HG03439 (cell line): ENCODE data around the gene PRDM15.

ENCODE experiments used
- ATAC-seq: cut with Tn5 transposase; IDR thresholded peaks from one replicate; pipeline ENCODE4 v1.9.1; 2021; ENCODE audit warnings: mild to moderate bottlenecking, moderate library complexity; ENCODE audit not compliant: unreplicated experiment

PRDM15 gene

DNA sequence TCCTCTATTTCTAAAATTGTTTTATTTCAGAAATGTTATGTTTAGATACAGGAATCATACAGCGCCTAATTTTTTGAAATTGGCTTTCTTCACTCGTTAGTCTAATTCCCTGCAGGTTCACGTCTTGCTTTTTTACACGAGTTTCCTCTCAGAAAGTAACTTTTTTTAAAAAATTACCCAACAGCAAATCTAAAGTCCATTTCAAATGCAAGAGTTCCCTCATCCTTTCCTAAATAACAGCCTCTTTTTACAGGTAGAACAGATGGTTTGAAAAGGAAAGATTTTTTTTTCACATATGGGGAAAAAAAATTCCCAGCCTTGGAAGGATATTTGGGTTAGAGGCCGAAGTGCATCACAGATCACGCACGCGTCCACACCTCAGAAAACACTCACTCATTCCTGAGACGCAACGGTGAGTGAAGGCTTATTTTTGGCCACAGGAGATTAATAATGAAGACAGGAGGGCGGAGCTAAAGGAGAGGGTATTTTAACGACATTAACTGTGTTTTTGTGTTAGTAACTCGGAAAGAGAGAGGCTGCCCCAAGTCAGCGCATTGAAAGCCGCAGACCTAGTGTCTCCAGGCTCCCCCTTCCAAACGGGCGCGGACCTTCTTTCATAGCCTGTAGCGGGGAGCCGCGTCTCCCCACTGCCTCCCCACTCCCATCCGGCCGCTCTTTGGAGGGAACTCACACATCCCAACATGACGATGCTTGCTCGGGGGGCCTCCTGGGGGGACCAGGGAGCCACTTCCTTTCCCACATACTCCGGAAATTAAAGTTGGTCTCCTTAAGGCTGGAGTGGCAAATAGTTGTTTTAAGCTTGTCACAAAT lies 111.3 kb downstream of the PRDM15 start:
- ATAC-seq = no peak

DNA sequence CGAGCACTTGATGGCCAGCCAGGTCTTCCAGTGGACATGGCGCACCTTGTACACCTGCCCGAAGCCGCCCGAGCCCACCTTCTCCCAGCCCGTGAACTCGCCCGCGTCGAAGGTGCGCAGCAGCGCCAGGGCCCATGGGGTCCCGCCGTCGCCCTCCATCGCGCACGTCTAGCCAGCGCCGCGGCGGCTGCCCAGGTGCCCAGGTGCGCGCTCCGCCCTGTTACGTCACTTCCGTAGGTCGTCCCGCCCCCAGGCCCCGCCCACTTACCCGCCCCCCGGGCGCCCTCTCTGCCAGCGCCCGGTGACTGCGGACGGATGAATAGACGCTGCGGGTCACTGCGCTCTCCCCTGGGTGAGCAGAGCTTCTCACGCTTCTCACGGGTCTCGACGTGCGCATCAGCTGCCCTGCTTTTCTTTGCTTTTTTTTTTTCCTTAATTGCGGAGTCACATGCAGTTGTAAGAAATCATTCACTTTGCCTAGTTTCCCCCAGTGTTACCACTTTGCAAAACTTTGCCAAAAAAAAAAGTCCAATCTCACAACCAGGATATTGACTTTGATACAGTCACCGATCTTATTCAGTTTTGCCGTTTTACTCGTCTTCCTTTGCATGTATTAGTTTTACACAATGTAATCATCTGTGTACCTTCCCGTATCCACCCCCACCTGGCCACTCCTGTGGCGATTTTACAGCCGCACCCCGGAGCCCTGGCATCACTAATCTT lies 112.1 kb downstream of the PRDM15 start, which contains the start of gene RIPK4:
Gene RIPK4 (minus strand): TSS at position 170 of the 723 bp plus-strand sequence. CDS start 11 bp downstream, at position 159.
- ATAC-seq = no peak

- no peak for ATAC-seq
Measured at GRCh38 chr21:41765973-41766882, 112.9 kb downstream of the PRDM15 start.

- no peak for ATAC-seq
Measured at GRCh38 chr21:41765420-41765821, 113.7 kb downstream of the PRDM15 start.

DNA sequence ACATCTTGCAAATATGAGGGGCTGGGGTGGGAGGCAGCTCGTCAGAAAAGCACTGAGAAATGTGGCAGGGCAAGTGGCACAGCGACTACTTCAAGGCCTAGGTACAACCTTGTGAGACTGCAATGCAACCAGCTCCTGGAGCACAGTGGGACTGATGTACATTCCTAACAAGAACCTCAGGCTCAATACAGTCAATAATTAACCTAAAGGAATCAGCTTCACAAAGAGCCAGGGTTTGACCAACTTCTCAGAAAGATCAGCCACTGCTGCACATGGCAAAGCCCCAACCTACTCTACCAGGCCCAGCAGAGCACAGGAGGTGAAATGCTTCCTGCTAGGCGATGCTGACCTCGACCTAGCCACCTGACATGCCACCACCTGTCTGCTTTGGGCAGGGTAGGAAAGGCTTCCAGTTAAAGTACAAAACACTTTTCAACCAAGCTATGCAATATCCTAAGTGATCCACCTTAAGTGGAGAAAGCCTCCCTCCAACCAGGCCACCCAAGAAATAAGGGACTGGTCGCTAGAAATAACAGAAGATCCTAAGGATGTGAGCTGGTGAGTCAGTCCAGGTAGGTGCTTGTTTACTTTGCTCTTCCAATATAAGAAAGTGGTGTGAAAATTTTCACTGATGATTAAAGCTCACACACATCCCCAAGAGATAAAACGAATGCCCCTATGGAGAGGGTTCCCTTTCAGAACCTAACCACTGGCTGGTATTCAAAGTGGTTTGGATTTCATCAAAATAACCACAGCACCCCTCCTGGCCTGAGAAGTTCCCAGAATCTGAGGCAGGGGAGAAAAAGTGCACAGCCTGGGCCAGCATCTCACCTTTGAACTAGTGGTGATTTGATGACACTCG lies 114.4 kb downstream of the PRDM15 start:
- no peak for ATAC-seq

- ATAC-seq = no peak
Measured at GRCh38 chr21:41763996-41764395, 115.1 kb downstream of the PRDM15 start.

DNA sequence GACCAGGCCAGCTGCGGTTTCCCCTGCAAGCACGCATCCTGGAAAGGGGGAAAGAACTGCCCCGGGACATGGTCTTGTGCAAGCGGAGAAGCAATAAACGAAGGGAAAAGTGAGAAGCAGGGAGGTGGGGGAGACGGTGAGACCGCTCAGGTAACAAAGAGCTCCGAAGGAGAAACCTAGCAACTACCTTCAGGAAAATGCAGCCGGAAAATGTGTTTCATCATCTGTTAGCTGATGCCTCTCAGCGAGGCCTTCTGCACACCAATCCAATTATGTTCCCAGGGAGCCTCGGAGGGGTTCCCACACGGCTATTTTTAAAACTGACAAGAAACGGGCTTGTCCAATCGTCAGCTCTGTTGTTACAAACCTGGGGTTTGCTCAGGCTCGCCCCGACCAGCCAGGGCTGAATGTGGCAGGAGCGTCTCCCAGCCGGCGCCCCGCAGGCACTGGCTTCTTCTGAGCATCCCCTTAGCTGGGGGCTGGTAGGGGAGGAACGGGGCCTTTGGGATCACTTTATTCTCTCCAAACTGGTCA lies 115.7 kb downstream of the PRDM15 start:
- no peak for ATAC-seq

- ATAC-seq = no peak
Measured at GRCh38 chr21:41762753-41763152, 116.4 kb downstream of the PRDM15 start.

DNA sequence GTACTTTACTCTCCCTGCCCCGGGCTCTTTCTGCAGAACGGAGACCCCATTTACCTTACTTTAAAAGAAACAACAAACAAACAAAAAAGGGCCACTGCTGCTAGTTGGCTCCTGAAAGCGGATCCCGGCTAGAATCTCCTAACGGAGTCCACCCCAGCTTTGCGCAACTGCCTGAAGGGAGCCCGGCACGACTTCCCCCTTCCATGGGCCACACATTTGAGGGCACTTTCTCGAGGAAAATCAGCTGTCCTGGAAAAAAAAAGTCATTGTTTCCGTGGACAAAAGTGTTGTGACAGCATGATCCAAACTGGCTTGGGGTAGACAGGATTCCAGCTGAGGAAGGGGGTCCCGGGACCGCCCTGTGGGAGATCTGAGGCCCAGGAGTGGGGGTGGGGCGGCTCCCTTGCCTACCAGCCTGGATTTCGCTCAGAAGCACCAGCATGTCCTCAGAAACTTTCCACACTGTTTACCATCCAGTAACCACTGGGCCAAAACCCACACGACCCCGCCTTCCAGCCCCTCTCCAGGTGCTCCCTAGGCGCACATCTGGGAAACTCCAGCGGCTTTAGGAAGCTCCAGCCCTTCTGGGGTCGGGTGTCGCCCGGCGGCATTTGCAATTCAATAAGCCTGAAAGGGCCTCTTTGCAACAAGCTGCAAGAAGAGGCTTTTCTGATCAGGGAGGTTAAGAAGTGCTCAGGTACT lies 117.1 kb downstream of the PRDM15 start:
- ATAC-seq = no peak

DNA sequence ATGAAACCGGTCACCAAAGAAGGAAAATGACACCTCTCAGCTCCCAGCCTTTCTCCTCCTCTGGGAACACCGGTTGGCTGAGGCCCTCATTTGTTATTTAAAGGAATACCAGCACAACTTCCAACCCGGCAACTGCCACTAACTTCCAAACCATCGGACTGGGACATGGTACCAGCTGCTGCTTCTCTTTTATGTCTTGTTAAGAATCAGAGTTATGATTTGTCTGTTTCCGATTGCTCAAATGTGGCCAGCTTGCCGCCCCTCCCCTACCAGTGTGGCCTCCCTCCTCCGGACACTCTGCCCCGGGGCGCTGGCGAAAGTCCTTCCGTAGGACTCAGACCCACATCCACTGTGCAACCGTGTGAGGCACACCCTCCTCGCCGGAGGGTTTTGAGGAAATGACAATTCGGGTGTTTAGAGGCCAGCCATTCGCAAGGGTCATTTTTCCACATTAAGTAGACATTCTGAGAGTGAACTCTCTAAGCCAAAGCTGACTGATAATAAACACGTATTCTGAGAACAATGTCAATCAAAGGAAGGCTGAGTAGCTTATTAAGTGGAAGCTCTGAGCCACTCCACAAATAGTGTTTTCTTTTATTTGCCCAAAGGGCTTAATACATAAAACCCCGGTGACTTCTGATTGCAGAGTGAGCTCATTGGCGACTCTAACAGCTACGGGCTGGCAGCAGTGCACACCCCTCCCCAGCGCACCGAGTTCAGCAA lies 117.8 kb downstream of the PRDM15 start:
- ATAC-seq = no peak

DNA sequence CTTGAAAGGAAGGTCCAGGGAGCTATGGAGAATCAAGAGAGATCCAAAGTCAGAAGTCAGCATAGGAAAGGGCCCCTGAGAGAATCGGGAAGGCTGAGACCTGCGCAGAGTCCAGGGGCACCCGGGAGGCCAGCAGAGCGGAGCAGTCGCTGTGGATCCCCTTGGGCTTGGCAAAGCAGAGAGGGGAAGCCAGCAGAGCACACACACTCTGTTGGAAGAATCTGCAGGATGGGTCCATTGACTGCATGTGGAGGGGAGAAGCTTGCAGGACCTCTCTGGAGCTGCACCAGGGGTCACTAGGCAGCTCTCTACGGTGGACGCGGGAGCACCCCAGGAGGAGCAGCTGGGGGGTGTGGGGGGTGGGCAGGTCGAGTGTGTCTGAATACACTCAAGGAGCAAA lies 118.7 kb downstream of the PRDM15 start:
- ATAC-seq = no peak

DNA sequence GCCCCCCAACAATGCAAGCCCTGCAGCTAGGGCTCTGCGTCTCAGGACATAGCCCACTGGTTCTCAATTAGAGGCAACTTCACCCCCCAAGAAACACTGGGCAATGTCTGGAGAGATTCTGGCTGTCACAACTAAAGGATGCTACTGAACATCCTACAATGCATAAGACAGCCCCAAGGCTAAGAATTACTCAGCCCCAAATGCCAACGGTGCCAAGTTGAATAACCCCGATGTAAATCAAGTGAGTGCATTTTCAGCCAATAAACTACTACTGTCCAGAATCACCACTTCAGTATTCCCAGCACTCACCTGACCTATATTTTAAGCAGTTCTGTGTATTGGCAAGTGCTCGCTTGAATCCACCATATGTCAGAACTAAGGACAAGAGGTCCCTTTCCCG lies 119.2 kb downstream of the PRDM15 start:
- ATAC-seq = no peak

GRCh38 chr21:41759214-41759840 lies 119.8 kb downstream of the PRDM15 start:
- no peak for ATAC-seq

- ATAC-seq = no peak
Measured at GRCh38 chr21:41758550-41758949, 120.6 kb downstream of the PRDM15 start.

- ATAC-seq = no peak
Measured at GRCh38 chr21:41755934-41756773, 123.0 kb downstream of the PRDM15 start.

GRCh38 chr21:41755258-41755933 lies 123.7 kb downstream of the PRDM15 start:
- no peak for ATAC-seq

DNA sequence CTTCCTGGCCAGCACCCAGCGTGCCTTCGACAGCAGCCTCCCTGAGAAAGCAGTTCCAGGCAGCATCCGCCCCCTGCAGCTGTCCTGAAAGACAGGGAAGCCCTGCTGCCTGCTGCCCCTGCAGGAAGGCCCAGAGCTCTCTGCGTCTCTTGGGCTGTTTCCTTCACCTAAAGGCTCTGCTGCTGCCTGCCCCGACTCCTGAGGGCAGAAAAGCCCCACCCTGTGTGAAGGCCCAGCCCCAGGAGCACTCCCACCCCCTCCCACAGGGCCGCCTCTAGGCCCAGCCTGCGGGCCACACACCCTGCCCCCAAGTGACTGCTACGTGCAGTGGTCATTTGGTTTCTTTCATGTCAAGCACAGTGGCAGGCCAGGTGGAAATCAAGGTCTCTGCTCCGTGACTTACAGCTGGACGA lies 124.7 kb downstream of the PRDM15 start:
- no peak for ATAC-seq
